ELF-1 (cell line): ENCODE results near the gene PARP15.
A peak's percentile ranks its signal among the peaks of the same experiment; 100 is the strongest.
"Not testable (repeated sequence)": the region's sequence is repeated elsewhere in the genome, so short reads cannot be mapped to it uniquely, and the experiment has no call there.

Source experiments
- DNase-seq: peaks from one replicate; pipeline ENCODE4 v3.0.0-alpha.2; 2016; ENCODE audit warnings: low read depth, low spot score

Gene PARP15

GRCh38 chr3:122665226-122665786 lies 87.9 kb downstream of the PARP15 start:
- no peak for DNase-seq

- no peak for DNase-seq
Observed at GRCh38 chr3:122665881-122666280, 88.4 kb downstream of the PARP15 start.

GRCh38 chr3:122668930-122669730 lies 91.7 kb downstream of the PARP15 start:
- no peak for DNase-seq

- no peak for DNase-seq
Observed at GRCh38 chr3:122671553-122671952, 94.1 kb downstream of the PARP15 start.

GRCh38 chr3:122674339-122674738 lies 96.9 kb downstream of the PARP15 start:
- DNase-seq: no peak

- DNase-seq: no peak
Observed at GRCh38 chr3:122676759-122677158, 99.3 kb downstream of the PARP15 start.

GRCh38 chr3:122677216-122677615 lies 99.8 kb downstream of the PARP15 start:
- DNase-seq: no peak

- no peak for DNase-seq
Observed at GRCh38 chr3:122678506-122678905, 101.1 kb downstream of the PARP15 start.

- DNase-seq: peak; percentile 84
Observed at GRCh38 chr3:122679085-122679881, 101.8 kb downstream of the PARP15 start.

- DNase-seq: peak; percentile 12
Observed at GRCh38 chr3:122679882-122680474, 102.5 kb downstream of the PARP15 start.

GRCh38 chr3:122680475-122681283 lies 103.2 kb downstream of the PARP15 start, which contains the start of gene PARP14:
Gene PARP14 (plus strand): TSS chr3:122680839. CDS start chr3:122680884, 45 bp downstream.
- DNase-seq: peak; percentile 72

GRCh38 chr3:122681284-122681973 lies 104.0 kb downstream of the PARP15 start:
- no peak for DNase-seq

GRCh38 chr3:122681974-122682409 lies 104.5 kb downstream of the PARP15 start:
- no peak for DNase-seq

- not testable (repeated sequence) for DNase-seq
Observed at GRCh38 chr3:122682778-122683411, 105.4 kb downstream of the PARP15 start.

GRCh38 chr3:122687298-122687697 lies 109.8 kb downstream of the PARP15 start:
- DNase-seq: no peak
